GM18511 (cell line): ENCODE data around the gene RPTOR.

Experiments used
- ATAC-seq: cut with Tn5 transposase; IDR thresholded peaks from one replicate; pipeline ENCODE4 v1.9.1; 2021; ENCODE audit warnings: mild to moderate bottlenecking, moderate library complexity; ENCODE audit not compliant: unreplicated experiment

RPTOR gene

DNA sequence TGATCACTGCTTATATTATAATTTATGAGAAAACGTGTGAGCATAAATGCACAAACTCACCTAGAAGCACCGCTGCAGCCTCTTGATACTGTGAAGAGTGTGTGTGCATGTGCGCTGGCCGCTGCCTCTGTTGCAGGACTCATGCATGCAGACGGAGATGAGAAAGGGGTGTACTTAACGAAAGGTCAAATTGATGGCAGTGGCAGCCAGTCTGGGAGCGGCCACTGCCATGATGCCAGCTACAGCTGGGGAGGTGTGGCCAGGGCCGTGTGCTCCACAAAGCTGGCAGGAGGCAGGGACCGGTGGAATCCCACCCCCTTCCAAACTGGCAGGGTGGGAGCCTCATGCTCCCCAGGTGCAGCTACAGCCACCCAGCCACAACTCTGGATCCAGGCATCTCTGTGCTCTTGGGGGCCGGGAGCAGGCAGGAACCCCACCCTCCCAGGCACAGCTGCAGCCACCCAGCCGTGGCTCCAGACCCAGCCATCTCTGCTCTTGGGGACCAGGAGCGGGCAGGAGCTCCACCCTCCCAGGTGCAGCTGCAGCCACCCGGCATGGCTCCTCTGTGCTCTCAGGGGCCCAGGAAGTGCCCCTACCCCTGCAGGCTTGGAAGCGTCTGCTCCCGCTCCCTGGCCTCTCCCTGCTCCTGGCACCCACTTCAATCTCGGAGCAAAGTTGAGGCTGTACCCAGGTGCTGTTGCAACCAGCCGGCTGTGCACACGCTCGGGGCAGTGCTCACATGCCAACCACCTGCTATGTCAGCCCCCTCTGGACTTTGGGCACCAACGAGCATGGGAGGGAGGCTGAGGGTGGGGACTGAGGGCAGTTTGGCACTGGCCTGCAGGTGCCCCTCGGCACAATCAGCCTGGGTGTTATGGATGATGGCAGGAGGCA is 369.5 kb downstream of the RPTOR start:
- ATAC-seq = no peak

DNA sequence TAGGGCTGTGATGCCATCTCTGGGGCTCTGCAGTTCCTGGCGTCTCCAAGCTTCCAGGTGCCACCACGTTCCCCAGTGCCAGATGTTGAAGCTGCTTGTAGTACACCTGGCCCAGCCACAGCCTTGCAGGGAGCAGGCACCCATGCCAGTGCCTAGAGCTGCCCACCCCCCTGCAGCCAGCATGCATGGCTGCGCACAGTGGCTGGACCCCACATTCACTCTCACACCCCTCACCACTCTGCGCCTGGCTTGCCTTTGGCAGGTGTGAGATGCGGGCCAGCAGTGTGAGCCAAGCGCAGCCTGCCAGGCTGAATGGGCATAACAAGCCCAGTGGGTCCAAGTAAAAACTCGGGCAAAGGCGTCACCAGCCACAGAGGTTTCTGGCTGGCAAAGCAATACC is 371.6 kb downstream of the RPTOR start:
- ATAC-seq = no peak

DNA sequence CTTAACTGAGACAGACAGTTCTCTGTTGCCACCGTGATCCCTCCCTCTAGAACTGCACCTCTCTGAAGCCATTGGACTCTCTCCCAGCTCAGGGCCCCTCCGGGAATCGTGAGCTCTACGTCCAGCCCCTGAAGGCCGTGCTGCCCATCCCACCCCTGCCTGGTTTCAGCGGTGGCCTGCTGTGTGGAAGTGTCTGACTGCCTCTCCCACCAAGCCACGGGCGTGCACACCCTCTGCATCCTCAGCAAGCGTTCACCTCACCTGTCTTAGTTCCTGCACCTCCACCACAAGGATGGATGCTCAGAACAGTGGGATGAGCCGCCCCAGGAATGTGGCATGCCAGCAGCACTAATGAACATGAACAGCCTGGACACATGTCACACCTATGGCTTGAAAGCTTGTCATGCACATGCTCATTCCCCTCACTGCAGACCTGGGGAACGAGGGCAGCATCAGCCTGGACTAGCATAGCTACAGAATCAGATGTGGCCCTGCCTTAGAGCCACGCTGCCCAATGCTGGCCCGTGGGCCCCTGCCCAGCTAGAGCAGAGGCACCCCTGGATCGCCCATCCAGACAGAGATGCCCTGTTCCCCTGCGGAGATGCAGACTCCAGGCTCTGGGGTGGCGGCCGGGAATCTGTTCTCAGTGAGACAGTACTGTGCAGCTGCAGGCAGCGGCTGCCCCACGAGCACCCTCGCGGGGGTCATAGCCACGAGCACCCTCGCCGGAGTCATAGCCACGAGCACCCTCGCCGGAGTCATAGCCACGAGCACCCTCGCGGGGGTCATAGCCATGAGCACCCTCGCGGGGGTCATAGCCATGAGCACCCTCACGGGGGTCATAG is 373.3 kb downstream of the RPTOR start:
- no peak for ATAC-seq

DNA sequence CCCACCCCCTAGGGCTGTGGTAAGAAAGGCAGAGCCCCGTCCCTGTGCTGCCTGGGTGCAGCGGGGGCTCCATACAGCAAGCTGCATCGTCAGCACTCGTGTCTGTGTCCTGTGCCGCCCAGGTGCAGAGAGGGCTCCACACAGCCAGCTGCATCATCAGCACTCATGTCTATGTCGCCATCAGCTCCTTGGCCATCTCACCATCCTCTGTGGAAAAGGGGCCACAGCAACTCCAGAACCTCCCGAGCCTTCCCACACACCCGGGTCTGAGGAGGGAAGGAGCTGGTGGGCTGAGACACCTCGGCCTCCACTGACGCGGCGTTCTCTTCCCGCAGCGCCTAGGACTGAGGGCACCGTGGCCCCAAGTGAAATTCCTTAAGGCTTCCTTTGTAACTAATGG is 374.1 kb downstream of the RPTOR start:
- ATAC-seq = no peak

DNA sequence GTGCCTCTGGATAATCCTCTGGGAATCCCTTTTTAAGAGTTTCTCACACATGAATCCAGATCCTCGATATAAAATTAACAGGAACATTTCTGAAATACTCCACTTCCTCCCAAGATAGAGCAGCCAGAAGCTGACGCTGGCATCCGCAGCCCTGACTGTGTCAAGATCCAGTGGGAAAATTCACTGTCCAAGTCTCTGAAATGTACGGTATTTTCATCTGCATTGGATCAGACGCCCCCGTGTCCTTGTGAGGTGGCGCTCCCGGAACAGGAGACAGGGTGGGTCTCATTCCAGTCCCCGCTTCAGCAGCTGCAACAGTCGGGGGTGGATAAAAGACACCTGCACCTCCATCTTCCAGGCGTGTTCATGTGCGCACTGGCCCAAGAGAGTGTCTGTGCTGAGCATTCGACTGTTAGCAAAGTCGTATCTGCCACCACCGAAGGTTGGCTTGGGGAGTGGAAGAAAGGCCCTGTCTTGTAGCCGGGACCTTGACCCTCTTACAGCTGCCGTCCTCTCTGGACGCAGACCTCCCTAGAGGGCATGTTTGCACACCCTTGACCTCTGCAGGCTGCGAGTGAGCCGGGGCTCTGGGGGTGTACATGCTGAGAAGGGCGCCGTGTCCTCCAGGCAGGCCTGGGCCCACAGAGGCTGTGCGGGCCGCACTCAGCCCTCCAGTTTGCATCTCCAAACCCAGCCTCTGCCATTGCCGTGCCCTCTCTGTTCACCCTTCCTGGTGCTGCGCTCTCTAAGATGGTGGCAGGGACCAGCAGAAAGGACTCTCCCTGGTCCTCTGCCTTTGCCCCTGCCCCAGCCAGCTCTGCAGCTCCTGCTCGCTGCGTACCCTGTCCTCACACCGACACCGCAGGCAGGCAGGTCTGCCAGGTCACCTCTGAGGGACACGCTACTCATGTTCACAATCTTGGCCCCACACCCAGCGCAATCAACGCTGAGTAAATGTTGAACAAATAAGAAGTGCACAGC is 375.0 kb downstream of the RPTOR start:
- no peak for ATAC-seq

DNA sequence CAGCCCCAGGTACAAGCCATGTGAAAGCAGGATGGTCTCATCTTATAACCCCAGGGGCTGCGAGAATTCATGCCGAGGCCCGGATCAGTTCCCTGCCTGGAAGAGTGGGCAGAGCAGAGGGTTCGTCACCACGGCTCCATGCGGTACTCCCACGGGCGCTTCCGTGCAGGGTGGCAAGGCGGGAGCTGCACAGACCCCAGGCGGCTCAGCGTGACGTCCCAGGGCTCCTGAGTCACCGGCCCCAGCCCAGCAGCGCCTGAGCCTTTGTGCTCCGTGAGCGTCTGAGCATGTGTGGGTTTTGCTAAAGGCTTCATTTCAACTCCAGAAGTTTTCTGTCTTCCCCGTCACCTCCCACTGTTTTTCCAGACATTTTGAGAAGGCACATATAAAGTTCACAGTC is 375.8 kb downstream of the RPTOR start:
- no peak for ATAC-seq

DNA sequence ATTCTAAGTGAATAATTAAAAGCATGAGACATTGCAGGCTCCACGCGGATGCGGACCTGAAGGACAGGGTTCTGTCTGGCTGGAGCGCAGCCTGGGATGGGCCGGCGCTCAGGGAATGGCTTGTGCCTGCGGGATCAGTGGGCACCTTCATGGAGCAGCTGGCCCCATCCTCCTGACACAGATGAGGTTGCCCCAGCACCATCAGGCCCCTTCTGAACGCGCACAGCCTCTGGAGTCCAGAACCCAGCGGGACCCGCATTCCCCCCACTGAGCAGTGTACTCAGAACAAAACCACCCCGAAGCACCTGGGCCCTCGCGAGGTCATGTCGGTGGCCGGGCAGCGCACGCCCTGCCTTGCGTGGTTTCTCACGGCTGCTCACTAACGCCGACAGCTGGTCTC is 376.5 kb downstream of the RPTOR start:
- ATAC-seq = no peak

DNA sequence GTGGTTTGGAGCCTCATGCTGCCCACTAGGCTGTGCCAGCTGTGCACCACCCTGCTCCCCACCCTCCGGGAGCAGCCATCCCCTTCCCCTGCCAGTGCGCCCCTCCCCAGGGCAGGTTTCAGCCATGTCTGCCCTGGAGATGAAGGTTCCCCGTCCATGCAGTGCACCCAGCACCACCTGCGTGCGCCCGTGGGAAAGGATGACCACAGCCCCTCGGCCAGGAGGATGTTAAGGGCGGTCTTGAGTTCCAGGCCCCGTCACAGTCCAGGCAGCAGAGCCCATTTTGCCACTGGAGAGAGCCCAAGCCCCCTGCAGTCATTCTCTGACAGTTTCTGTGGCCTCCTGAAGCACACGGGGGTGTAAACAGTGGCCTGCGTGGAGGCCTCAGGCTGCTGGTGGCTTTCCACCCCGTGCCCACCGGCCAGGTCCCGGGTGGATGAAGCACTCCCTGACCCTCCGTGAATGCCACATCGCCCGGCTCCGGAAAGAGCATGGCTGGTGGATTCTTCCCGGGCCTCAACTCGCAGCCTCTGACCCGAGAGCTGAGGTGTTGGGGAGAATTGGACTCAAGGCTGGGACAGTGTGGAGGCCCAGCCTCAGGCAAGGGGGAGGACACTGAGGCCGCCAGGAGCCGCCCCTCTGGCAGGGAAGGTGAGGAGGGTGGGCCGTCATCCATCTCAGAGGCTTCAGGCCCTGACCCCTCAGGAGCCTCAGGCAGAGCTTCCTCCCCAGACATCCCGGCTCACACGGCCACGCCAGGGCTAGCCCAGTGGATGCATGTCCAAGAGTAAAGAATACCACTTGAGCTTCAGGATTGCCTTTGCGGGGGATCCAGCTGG is 377.3 kb downstream of the RPTOR start:
- ATAC-seq = no peak

DNA sequence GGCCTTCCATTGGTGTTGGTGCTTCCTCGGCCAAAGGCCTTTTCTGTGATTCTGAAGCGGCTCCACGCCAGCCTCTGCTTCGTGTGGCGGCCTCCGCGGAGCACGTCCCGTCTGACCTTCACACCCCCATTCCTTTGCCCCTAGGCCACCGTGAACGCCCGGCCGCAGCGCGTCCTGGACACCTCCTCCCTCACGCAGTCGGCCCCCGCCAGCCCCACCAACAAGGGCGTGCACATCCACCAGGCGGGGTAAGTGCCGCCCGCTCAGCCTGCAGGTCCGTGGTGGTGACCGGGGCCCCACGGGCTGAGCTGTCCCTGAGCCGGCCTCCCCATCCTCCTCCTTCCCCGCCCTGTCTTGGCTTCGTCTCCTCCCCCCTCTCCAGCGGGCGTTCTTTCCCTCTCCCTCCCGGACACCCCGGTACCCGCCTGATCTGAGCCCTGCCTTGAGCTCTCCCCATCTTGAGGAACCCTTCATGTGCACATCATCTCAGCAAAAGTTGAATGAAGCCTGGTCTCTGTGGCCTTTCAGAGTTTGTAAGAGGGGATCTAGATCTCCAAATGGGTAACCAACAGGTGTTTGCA is 378.0 kb downstream of the RPTOR start:
- no peak for ATAC-seq

DNA sequence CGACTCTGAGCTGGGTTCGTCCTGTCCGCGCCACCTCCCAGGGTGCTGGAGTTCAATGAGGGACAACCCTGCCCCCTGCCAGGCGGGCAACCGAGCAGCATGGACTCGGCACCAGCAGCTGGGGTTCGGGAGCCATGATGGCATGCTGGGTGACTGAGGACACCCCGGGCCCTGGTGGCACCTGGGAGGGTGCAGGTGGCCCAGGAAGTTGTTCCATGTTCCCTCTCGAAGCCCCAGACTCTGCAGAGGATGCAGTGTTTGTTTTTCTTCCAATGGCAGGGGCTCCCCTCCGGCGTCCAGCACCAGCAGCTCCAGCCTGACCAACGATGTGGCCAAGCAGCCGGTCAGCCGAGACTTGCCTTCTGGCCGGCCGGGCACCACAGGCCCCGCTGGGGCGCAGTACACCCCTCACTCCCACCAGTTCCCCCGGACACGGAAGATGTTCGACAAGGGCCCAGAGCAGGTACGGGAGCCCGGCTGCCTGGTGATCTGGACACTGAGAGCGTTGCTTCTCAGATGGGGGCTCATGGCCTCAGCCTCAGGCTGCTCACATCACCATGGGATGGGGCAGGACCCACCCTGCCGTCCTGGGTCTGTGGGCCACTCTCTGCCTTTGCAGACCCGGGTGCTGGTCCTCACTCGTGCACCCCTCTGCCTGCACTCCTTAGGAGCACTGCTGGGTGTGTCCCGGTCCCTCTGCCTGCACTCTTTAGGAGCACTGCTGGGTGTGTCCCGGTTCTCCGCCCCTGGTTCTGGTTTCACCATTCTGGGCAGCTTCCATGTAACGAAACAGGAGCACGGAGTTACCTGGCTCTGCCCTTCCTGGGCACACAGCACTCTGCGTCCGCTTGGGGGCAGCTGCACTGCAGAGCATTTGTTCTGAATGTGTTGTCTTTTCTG is 378.8 kb downstream of the RPTOR start:
- ATAC-seq = no peak

DNA sequence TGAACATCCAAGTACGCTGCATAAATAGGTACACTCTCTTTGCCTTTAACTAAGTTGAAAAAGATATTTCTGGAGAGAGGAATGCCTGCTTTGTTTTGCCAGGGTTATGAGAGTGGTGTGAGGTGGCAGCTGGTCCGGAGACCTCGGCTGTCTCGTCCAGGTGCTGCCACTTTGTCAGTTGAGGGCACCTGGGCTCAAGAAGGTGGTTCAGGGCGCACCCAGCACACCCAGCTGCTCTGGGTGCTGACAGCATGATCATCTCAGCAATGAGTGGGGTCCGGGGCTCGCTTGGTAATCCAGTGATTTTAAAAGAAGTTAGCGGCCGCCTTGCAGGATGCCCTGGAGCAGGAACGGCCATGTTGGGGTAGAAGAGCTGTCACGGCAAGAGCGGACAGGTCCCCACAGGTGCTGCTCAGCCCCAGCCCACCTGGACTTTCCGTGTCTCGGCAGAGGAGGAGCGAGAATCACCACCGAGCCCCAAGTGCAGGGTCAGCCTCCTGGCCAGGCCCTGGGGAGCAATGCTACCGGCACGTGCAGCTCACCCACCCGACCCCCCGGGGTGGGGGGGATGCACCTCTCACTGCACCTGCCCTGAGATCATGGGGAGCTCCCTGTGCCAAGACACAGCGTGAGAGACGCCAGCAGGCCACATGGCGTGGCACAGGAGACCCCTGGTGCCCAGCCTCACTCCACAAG is 379.6 kb downstream of the RPTOR start:
- no peak for ATAC-seq

DNA sequence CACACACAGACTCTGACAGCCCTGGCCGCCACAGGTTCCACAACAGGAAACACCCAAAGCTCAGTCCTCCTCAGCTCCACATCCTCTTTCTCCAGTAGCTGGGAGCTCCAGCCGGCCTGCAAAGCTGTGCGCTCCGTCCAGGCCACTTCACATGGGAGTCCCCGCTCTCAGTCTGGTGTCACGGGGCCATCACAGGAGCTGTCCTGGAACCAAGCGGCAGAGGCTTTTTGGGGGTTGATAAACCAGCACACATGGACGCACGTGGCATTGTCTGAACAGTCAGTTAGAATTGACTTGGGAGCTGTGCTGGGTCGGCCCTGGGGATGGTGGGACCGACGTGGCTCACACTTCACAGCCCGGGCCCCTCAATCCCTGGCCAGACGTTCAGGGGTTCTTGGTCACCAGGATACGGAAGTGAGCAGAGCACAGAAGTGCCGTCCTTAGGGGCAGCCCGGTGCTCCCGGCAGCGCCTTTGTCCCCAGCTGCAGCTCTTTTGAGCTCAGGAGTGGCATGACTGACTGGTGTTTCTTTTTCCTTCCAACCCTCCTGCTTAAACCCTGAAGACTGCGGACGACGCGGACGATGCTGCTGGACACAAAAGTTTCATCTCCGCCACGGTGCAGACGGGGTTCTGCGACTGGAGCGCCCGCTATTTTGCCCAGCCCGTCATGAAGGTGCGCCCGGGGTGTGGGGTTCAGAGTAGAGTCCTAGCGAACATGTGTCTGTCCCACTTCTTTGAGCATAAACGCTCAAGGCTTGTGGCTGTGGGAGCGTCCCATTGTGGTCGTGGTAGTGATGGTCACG is 380.4 kb downstream of the RPTOR start:
- no peak for ATAC-seq

DNA sequence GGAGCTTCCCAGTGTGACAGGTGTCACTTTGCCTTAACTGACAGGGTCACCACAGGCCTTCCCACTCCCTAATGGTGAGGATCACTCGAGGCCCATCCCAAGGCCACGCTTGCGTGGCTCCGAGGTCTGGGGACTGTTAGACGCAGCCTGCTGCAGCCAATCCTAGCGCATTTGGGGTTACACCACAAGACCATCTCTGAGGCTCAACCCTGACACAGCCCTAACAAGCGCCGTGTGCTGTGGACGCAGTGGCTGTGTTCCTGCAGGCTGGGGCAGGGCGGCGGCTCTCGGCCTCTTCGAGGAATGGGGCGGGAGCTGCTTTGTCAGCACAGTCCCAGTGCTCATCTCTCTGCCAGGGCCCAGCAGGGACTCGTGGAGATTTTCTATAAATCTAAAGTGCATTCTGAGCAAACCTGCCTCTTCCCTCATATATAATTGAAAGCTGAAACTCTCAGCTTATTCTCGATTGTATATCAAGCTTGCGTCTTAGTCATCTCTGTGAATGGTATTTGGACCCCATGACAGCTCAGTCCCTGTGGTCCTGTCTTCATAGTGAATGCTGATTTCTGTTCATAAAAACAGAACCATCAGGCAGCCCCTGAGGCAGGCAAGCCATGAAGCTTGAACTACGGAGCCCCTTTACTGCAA is 381.2 kb downstream of the RPTOR start:
- no peak for ATAC-seq

DNA sequence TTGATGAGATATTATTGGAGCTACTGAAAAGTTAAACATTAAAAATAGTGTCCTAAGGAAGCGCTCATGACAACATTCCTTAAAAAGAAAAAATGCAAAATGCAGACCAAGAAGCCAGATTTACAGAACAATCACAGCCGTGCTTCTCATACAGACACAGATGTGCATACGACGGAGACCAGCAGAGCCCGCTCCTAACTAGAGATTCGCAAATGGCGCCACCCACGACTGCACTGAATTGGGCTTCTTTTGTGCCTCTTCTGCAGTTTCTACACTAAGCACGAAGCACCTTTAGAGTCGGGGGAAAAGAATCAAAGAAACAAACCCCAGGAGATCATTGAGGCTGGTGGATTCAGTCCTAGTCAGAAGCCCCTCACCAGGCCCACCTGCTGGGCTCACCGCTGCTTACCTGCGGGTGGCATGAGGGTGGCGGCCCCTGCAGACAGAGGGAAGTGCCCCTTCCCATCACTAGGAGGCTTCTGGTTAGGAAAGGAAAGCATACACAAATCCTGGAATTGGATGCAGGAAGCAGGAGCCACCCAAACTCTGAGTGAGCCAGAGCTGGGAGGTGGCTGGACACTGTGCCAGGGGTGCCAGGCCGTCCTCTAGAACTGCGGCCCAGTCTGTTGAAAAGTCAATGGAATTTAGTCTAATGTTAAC is 382.1 kb downstream of the RPTOR start:
- no peak for ATAC-seq

DNA sequence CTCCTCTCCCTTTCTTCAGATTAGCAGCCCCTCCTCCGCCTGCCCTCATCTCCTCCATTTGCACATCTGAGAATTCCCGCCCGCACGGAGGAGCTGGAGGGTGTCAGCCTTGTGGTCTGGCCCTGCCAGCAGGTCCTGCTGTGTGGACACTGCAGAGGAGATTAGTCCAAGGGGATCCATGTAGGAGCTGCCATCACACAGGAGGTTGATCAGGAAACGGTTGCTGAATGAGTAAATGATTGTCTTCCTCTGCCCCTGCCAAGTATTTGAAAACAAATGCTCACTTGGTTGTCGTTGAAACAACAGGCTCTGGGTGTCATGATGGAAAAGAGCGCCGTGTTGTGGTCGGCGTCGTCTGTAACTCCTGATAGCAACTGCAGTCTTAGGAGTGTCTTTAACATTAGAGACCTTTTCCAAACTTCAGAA is 383.2 kb downstream of the RPTOR start:
- no peak for ATAC-seq

DNA sequence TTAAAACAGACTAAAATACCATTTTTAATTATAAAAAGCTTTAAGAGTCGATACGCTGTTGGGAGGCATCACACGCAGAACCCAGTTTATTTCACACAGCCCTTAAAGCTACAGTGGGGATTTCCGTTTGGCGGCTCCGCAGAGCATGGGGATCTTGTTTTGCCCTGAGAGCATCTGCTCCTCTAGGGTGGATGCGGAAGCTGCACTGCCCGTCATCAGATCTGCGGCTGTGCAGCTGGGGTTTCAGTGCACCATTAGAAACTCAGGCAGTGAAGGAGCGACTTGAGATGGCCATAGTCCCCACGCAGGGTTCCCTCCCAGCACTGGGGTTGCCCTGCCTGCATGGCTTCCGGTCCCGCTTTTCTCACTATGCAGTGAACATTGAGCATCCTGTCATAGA is 384.8 kb downstream of the RPTOR start:
- ATAC-seq = no peak
